Lung (tissue), 12 donors: ENCODE measurements around the gene ATP8B4. TPM values are rescaled to one million over a fixed set of nuclear protein-coding genes. Genes with fewer than 3 reads are reported as not detected.

Experiments used
- ATAC-seq: fragments of 200-7000 bp; cut with Tn5 transposase; one replicate; pipeline ENCODE4 v1.9.1; 2020; ENCODE audit warnings: moderate number of reproducible peaks; ENCODE audit not compliant: insufficient read depth, low FRiP score
- DNase-seq, 3 donors: peaks; one replicate each; pipeline ENCODE4 v3.0.0-alpha.2; 2013 to 2017
- H3K27ac ChIP-seq, 2 donors: one replicate each; pipeline ENCODE4 v1.5.1; 2013; ENCODE audit warnings: mild to moderate bottlenecking in 2 of 2, moderate library complexity in 2 of 2, control low read depth in 1 of 2, inconsistent platforms in 1 of 2, low read depth in 1 of 2, low read length in 1 of 2
- H3K27me3 ChIP-seq, 3 donors: one replicate each; pipeline ENCODE4 v1.5.1; 2013; ENCODE audit warnings: low read length in 2 of 3; ENCODE audit not compliant: control insufficient read depth in 3 of 3, insufficient read depth in 3 of 3
- H3K36me3 ChIP-seq, 4 donors: one replicate each; pipeline ENCODE4 v1.5.1; 2013; ENCODE audit warnings: low read length in 4 of 4, mild to moderate bottlenecking in 1 of 4, moderate library complexity in 1 of 4; ENCODE audit not compliant: control insufficient read depth in 4 of 4, insufficient read depth in 4 of 4
- H3K4me1 ChIP-seq, 5 donors: one replicate each; pipeline ENCODE4 v1.5.1; 2013; ENCODE audit warnings: low read length in 5 of 5, mild to moderate bottlenecking in 2 of 5, moderate library complexity in 1 of 5; ENCODE audit not compliant: control insufficient read depth in 5 of 5, insufficient read depth in 5 of 5
- H3K4me3 ChIP-seq: one replicate; pipeline ENCODE4 v1.5.1; 2013; ENCODE audit warnings: mild to moderate bottlenecking, control low read depth, moderate library complexity
- H3K9ac ChIP-seq, 2 donors: one replicate each; pipeline ENCODE4 v1.5.1; 2013; ENCODE audit warnings: low read length in 2 of 2, control low read depth in 1 of 2; ENCODE audit not compliant: insufficient read depth in 1 of 2
- H3K9me3 ChIP-seq, 4 donors: one replicate each; pipeline ENCODE4 v1.5.1; 2013; ENCODE audit warnings: low read length in 3 of 4, mild to moderate bottlenecking in 1 of 4, moderate library complexity in 1 of 4; ENCODE audit not compliant: control insufficient read depth in 4 of 4, insufficient read depth in 3 of 4
- WGBS, 2 donors: extraction: QIAGEN DNeasy Blood & Tissue Kit; methylation state at CpG; one replicate each; pipeline ENCODE4 v1.1.7; 2013; 5-methylcytosine and 5-hydroxymethylcytosine counted together
- polyA plus RNA-seq, 2 donors: library from polyadenylated mRNA; stranded (reverse); fragments of 200-250 nt; gene quantifications; one replicate each; pipeline ENCODE4 v1.2.1, GENCODE V29; 2013
- total RNA-seq, 2 donors: library from RNA; depleted of rRNA in 1 of 2; stranded (reverse); fragments of >200 nt in 1 of 2; gene quantifications; one replicate each; pipeline ENCODE4 v1.2.1, GENCODE V29; 2014 to 2021
- TF ChIP-seq, protein P1 (sequence below): IDR thresholded peaks from 2 replicates; pipeline ENCODE4 v1.5.1; 2012; ENCODE audit warnings: mild to moderate bottlenecking; ENCODE audit errors: control extremely low read depth, extremely low read depth
- donor health status: control.
- donor health status: control.
- donor health status: Bipolar disorder and iron deficiency.
- donor health status: healthy.
- donor health status: DM: yes; HTN: yes; CAD: no.

ATP8B4 gene
- total and polyA plus RNA-seq, 4 donors = 1.6 to 23.1 (median 3.3) TPM

DNA sequence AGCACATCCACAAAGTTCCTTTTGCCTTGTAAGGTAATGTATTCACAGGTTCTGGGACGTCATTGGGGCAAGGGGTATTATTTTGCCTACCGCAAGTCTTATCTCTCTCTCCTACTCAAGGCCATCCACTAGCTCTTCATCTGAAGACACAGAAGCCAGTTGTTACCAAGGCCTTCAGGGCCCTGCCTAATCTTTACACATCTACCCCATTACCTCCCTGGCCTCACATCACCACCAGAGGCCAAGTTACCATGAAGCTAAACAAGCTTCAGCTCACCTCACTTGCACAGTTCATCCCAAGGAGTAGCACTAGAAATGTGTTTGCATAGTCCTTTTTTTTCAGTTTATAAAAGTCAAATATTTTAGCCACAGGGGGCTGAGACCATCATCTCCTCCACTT is 34.1 kb downstream of the ATP8B4 start:
- Histone ChIP-seq H3K4me3 (no peak overlapping the region), H3K9me3 (no peaks in the 10 kb centered on the region), H3K9ac (no peak overlapping the region), H3K27me3 (no peaks in the 10 kb centered on the region), H3K4me1 (no peaks in the 10 kb centered on the region), H3K36me3 (no peaks in the 10 kb centered on the region), H3K27ac (no peak overlapping the region)
- TF ChIP-seq, protein P1, sequence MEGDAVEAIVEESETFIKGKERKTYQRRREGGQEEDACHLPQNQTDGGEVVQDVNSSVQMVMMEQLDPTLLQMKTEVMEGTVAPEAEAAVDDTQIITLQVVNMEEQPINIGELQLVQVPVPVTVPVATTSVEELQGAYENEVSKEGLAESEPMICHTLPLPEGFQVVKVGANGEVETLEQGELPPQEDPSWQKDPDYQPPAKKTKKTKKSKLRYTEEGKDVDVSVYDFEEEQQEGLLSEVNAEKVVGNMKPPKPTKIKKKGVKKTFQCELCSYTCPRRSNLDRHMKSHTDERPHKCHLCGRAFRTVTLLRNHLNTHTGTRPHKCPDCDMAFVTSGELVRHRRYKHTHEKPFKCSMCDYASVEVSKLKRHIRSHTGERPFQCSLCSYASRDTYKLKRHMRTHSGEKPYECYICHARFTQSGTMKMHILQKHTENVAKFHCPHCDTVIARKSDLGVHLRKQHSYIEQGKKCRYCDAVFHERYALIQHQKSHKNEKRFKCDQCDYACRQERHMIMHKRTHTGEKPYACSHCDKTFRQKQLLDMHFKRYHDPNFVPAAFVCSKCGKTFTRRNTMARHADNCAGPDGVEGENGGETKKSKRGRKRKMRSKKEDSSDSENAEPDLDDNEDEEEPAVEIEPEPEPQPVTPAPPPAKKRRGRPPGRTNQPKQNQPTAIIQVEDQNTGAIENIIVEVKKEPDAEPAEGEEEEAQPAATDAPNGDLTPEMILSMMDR = no peak
- 90% methylated on average over 2 of the region's 2 CpGs for WGBS, 2 donors
- DNase-seq (no peak), ATAC-seq (no peak)

DNA sequence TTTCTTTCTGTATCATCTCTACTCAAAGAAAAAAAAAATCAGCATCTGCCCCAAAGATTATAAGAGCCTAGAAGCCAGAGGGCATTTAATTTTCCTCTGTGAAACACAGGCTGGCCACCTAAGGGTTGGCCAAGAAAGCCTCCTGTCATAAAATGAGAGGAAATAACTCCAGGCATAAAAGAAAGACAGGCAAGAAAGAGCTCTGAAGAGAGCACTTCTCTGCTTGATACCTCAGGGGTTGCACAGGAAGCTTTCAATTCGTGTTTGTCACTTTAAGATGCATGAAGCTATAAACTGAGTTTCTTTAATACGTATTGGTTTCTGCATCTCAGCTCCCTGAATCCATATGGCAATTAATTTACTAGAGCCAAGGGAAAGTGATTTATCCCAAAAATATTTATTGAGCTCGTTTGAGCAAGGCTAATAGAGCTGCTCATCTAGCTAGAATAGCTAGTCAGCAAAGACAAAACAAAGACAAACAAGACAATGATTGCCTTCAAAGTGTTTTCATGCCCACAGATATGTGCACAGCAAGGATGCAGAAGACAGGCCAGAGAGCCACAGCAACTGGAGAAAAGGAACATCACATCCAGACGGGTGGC is 35.5 kb downstream of the ATP8B4 start:
- H3K36me3 ChIP-seq = no peaks in the 10 kb centered on the region
- TF ChIP-seq, protein P1 = no peak
- WGBS, 2 donors = 61 to 74% methylated on average over 4 of the region's 4 CpGs
- H3K9ac ChIP-seq = no peak overlapping the region
- H3K9me3 ChIP-seq = no peaks in the 10 kb centered on the region
- no peak overlapping the region for H3K4me3 ChIP-seq
- ATAC-seq (no peak), DNase-seq (no peak)
- no peaks in the 10 kb centered on the region for H3K4me1 ChIP-seq
- H3K27me3 ChIP-seq = no peaks in the 10 kb centered on the region
- no peak overlapping the region for H3K27ac ChIP-seq

DNA sequence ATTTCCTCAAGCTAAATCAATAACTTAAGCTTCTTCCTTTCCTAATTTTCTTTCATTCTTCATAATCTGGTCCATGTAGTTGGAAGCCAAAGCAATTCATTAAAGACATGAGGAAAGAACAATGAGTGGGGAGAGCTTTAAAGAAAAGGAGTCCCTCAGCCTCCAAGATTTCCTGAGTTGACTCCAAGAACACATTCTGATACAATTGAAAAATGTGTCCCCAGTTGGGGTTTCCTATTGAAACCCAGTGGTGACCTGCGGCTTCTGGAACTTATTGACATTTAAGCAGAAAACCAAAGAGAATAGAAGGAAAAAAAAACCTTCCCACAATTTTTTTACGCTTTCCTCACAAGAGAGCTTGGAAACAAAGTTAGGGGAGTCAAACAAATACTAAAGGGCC is 37.0 kb downstream of the ATP8B4 start:
- Histone ChIP-seq H3K27me3 (no peaks in the 10 kb centered on the region), H3K9me3 (no peaks in the 10 kb centered on the region), H3K27ac (no peak overlapping the region), H3K9ac (no peak overlapping the region), H3K4me3 (no peak overlapping the region), H3K36me3 (no peaks in the 10 kb centered on the region), H3K4me1 (peaks cover 0 to 2% (median 0%) of the 10 kb centered on the region in 5 donors)
- no peak for DNase-seq
- TF ChIP-seq, protein P1 = no peak
- WGBS, 2 donors = 49 to 50% methylated on average over 2 of the region's 2 CpGs
- ATAC-seq = no peak

DNA sequence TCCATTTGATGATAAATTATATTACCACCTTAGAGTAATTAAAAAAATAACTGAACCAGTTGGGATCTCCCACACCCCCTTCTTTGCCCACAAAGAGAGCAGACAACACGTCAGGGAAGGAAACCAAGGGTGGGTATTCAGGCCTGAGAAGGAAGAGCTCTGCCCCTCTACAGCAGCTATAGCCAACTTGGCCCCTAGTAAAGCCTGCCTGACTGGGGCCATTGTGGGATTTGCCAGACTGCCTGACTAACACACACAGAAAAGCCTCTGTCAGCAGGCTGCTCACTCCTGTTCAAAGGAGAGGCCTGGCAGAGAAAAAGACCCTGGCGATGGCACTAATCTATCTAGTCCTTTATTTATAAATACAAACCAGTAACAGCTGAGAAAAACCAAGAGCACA is 41.4 kb downstream of the ATP8B4 start:
- no peaks in the 10 kb centered on the region for H3K9me3 ChIP-seq
- no peaks in the 10 kb centered on the region for H3K36me3 ChIP-seq
- TF ChIP-seq, protein P1 = no peak
- H3K27me3 ChIP-seq = no peaks in the 10 kb centered on the region
- H3K27ac ChIP-seq = no peak overlapping the region
- WGBS, 2 donors = 59 to 64% methylated on average over 2 of the region's 2 CpGs
- H3K4me3 ChIP-seq = no peak overlapping the region
- no peak for DNase-seq
- peaks cover 0 to 2% (median 0%) of the 10 kb centered on the region in 5 donors for H3K4me1 ChIP-seq
- H3K9ac ChIP-seq = no peak overlapping the region
- no peak for ATAC-seq
